Type B pancreatic cell (in vitro differentiated cells): ENCODE data around the gene SHQ1. TPM values are rescaled to one million over a fixed set of nuclear protein-coding genes. Genes with fewer than 3 reads are reported as not detected.

ENCODE experiments used
- DNase-seq: peaks from one replicate; pipeline ENCODE4 v3.0.0; 2021; ENCODE audit warnings: mixed read lengths; ENCODE audit not compliant: unreplicated experiment; ENCODE audit errors: extremely low spot score
- H3K27ac Mint-ChIP-seq: 2 replicates; pipeline ENCODE4 v1.8.0; 2021; ENCODE audit warnings: mild to moderate bottlenecking, mixed read lengths
- H3K27me3 Mint-ChIP-seq: 2 replicates; pipeline ENCODE4 v1.8.0; 2021; ENCODE audit warnings: mixed read lengths
- H3K36me3 Mint-ChIP-seq: 2 replicates; pipeline ENCODE4 v1.8.0; 2021; ENCODE audit warnings: mixed read lengths
- H3K4me1 Mint-ChIP-seq: one replicate; pipeline ENCODE4 v1.8.0; 2021; ENCODE audit warnings: mixed read lengths; ENCODE audit not compliant: unreplicated experiment
- H3K4me3 Mint-ChIP-seq: 2 replicates; pipeline ENCODE4 v1.8.0; 2021; ENCODE audit warnings: mild to moderate bottlenecking, mixed read lengths
- H3K9me3 Mint-ChIP-seq: 2 replicates; pipeline ENCODE4 v1.8.0; 2021; ENCODE audit warnings: mixed read lengths
- CTCF ChIP-seq: fragments of 200-600 bp; sonication (generic); conservative IDR thresholded peaks from 2 replicates; pipeline ENCODE4 v1.5.0; 2021; ENCODE audit warnings: antibody characterized with exemption, mild to moderate bottlenecking
- total RNA-seq: library from RNA; stranded (reverse); gene quantifications from 2 replicates; pipeline ENCODE4 v1.2.1, GENCODE V29; 2021; ENCODE audit warnings: low replicate concordance

SHQ1 gene
- total RNA-seq, 1 donor from 2014 or later = 22.9 TPM

- no peak for DNase-seq
- no peak overlapping the region for H3K27ac Mint-ChIP-seq
- no peak overlapping the region for H3K4me3 Mint-ChIP-seq
- no peaks in the 10 kb centered on the region for H3K27me3 Mint-ChIP-seq
- TF ChIP-seq CTCF = no peak
- H3K4me1 Mint-ChIP-seq = peaks cover 15% of the 10 kb centered on the region
- no peaks in the 10 kb centered on the region for H3K9me3 Mint-ChIP-seq
- H3K36me3 Mint-ChIP-seq = peaks cover 8% of the 10 kb centered on the region
Measured at GRCh38 chr3:72786668-72787067, 61.6 kb downstream of the SHQ1 start.

GRCh38 chr3:72784226-72784625, 64.0 kb downstream of the SHQ1 start:
- no peaks in the 10 kb centered on the region for H3K9me3 Mint-ChIP-seq
- TF ChIP-seq CTCF = no peak
- DNase-seq = no peak
- H3K27ac Mint-ChIP-seq = no peak overlapping the region
- H3K27me3 Mint-ChIP-seq = no peaks in the 10 kb centered on the region
- H3K36me3 Mint-ChIP-seq = no peaks in the 10 kb centered on the region
- H3K4me1 Mint-ChIP-seq = peaks cover 11% of the 10 kb centered on the region
- H3K4me3 Mint-ChIP-seq = no peak overlapping the region

- no peak overlapping the region for H3K4me3 Mint-ChIP-seq
- H3K27ac Mint-ChIP-seq = no peak overlapping the region
- no peak for TF ChIP-seq CTCF
- DNase-seq = no peak
- H3K36me3 Mint-ChIP-seq = no peaks in the 10 kb centered on the region
- peaks cover 11% of the 10 kb centered on the region for H3K4me1 Mint-ChIP-seq
- H3K27me3 Mint-ChIP-seq = no peaks in the 10 kb centered on the region
- H3K9me3 Mint-ChIP-seq = no peaks in the 10 kb centered on the region
Measured at GRCh38 chr3:72782521-72782920, 65.7 kb downstream of the SHQ1 start.

- Mint-ChIP-seq H3K4me1 (peaks cover 20% of the 10 kb centered on the region), H3K9me3 (no peaks in the 10 kb centered on the region), H3K27me3 (no peaks in the 10 kb centered on the region), H3K27ac (no peak overlapping the region), H3K4me3 (no peak overlapping the region), H3K36me3 (peaks cover 11% of the 10 kb centered on the region)
- DNase-seq = no peak
- TF ChIP-seq CTCF = no peak
Measured at GRCh38 chr3:72769758-72770540, 78.3 kb downstream of the SHQ1 start.

GRCh38 chr3:72768936-72769335, 79.3 kb downstream of the SHQ1 start:
- no peak for DNase-seq
- H3K4me3 Mint-ChIP-seq = no peak overlapping the region
- H3K36me3 Mint-ChIP-seq = peaks cover 12% of the 10 kb centered on the region
- H3K9me3 Mint-ChIP-seq = no peaks in the 10 kb centered on the region
- no peak overlapping the region for H3K27ac Mint-ChIP-seq
- peaks cover 20% of the 10 kb centered on the region for H3K4me1 Mint-ChIP-seq
- TF ChIP-seq CTCF = no peak
- no peaks in the 10 kb centered on the region for H3K27me3 Mint-ChIP-seq
